Measurements from ENCODE around the gene WFDC5.

DNA sequence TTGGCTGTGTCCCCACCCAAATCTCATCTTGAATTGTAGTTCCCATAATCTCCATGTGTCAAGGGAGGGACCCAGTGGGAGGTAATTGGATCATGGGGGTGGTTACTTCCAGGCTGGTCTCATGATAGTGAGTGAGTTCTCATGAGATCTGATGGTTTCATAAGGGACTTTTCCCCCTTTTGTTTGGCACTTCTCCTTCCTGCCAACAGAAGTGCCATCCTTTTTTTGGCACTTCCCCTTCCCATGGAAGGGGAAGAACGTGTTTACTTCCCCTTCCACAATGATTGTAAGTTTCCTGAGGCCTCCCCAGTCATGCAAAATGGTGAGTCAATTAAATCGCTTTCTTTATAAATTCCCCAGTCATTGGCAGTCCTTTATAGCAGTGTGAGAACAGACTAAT is 41.7 kb upstream of the WFDC5 start:
- TF ChIP-seq, protein P1, sequence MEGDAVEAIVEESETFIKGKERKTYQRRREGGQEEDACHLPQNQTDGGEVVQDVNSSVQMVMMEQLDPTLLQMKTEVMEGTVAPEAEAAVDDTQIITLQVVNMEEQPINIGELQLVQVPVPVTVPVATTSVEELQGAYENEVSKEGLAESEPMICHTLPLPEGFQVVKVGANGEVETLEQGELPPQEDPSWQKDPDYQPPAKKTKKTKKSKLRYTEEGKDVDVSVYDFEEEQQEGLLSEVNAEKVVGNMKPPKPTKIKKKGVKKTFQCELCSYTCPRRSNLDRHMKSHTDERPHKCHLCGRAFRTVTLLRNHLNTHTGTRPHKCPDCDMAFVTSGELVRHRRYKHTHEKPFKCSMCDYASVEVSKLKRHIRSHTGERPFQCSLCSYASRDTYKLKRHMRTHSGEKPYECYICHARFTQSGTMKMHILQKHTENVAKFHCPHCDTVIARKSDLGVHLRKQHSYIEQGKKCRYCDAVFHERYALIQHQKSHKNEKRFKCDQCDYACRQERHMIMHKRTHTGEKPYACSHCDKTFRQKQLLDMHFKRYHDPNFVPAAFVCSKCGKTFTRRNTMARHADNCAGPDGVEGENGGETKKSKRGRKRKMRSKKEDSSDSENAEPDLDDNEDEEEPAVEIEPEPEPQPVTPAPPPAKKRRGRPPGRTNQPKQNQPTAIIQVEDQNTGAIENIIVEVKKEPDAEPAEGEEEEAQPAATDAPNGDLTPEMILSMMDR (IDR thresholded peaks at IDR 0.05; ENCODE audit: insufficient read depth, low read length, poor library complexity, severe bottlenecking): no peak
- no peak for TF ChIP-seq EZH2phosphoT487 (conservative IDR thresholded peaks at IDR 0.05; ENCODE audit: low read length)

Measured in SU-DHL-6 (cell line).